Embryonic facial prominence (tissue), 1 donor: ENCODE data around the gene LYPD1.

Experiments
- DNase-seq: peaks from one replicate; pipeline ENCODE4 v3.0.0-alpha.2; 2016; ENCODE audit errors: extremely low spot score

LYPD1 gene

DNA sequence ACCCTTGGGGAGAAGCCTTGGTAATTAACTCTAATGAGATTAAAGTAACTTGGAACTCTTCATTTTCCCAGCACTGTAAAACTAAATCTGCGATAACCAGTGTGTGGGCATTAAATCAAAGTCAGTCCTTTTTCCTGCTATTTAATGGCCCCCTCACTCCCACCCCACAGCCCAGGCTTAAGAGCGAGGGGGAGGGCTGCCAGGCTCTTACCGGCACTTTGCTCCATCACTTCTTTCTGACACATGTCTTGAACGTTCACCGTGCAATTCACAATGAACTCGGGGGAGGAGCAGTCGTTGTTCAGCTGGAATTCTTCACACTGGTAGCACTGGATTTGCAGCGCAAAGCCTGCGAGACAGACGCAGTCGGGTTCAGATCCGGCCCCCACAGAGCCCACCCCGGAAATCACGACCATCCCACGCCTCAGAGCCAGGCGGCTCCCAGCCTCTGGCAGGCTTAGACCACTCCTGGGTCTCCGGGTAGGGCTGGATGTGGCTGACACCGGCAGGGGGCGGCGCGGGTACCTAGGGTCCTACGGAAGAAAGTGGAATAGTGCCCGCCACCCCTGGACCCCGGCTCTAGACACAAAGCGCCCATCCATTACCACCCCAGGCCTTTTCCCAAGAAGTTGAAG, 1.7 kb downstream of the LYPD1 start:
- no peak for DNase-seq

DNA sequence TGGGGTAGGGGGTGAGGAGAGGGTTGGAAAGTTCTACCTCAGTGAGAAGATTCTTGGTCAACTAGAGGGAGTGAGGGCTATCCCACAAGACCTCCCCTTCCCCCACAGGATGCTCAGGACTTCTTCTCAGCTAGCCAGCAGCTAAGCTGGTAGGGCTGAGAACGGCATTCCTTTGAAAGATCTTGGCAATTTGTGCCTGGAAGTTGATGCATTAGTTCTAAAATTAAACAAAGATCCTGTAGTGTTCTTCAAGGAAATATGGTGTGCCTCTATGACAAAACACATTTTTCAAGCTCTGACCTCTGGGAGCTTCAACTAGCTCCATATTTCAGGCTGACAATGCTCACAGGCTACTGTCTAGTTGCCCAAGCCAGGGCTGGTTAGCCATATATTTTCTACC, 2.3 kb downstream of the LYPD1 start:
- no peak for DNase-seq

GRCh38 chr2:132665401-132666140, 4.4 kb downstream of the LYPD1 start:
- DNase-seq = no peak

DNA sequence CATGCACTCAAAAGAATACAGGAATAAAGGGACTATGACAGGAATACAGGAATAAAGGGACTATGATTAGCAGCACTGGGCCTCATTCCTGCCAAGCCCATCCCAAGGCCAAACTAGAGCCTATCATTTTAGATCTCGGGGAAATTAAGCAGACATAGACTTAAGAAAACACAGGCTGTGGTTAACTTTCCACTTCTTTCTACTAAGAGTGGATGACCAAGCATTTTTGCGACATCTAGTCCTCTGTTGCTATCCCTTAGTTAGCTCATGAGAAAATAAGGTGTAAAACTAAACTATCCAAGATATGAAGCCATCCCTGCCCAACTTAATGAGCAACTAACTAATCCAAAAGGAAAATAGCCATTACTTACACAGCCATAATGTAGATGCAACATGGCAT, 5.9 kb downstream of the LYPD1 start:
- DNase-seq = no peak

DNA sequence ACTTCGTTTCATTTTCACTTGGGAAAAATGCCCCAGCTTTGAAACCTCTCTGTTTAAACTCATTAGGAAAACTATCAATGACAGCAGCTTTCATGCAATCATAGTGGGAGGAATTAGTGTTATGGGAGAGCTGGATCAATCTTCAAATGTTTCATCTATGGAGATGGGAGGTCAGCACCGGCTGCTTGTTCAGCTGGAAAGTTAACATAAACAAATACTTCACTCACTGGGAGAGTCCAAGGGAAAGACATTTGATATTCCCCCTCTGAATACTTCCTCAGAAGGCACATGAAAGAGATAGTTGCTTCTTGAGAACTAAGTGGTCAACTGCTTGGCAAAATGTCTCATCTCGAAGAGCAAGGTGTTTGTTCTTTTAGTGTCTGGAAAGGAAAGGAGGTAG, 7.3 kb downstream of the LYPD1 start:
- no peak for DNase-seq

- DNase-seq = no peak
Observed at GRCh38 chr2:132659331-132659730, 10.7 kb downstream of the LYPD1 start.

DNA sequence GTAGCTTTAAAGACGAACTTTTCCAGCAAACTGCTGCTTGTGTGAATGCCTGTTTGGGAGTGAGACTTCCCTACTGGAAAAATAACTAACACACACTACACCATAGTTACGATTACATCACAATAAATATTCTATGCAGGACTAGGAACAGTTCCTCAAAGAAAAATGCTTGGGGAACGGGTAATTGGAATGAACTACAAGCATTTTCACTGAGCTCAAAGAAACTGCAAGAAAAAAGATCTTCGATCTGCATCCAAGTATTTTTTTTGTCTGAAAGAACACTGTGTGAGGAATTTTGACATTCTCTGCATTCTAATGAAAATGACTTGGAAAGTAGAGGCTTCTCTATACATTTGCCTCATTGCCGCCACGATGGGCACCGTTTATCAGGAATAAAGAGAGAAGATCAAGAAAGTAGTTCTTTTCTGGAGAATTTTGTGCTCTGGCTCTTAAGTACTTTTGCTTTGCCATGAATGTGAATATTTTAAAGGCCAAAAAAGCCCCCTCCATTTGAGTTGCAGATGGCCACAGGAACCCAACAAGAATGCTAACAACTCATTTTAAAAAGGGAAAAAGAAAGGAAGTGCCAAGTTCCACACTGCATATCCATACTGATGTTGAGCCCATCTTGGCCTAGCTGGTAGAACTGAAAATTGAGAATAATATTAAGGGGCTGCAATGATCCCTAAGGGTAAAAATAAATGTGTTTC, 13.6 kb downstream of the LYPD1 start:
- DNase-seq = no peak

- DNase-seq = no peak
Observed at GRCh38 chr2:132654968-132655367, 15.0 kb downstream of the LYPD1 start.

GRCh38 chr2:132654335-132654734, 15.7 kb downstream of the LYPD1 start:
- DNase-seq = no peak

DNA sequence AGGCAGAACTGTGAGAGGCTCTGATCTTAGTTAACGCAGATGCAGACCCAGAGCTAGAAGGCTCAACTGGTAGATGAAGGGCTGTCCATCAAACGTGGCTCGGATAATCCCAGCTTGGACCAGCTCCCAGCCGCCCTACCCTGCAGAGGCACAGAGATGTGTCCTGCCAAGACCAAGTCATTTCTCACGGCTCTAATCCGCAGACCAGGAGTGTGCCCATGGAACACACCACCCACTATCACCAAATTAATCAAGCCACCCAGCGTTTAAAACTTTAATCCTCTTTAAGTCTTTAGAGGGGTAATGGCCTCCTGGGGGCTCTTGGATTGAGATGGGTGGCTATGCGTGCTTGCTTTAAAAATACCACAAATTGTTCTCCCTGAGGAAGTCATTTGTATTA, 17.5 kb downstream of the LYPD1 start:
- DNase-seq = no peak

DNA sequence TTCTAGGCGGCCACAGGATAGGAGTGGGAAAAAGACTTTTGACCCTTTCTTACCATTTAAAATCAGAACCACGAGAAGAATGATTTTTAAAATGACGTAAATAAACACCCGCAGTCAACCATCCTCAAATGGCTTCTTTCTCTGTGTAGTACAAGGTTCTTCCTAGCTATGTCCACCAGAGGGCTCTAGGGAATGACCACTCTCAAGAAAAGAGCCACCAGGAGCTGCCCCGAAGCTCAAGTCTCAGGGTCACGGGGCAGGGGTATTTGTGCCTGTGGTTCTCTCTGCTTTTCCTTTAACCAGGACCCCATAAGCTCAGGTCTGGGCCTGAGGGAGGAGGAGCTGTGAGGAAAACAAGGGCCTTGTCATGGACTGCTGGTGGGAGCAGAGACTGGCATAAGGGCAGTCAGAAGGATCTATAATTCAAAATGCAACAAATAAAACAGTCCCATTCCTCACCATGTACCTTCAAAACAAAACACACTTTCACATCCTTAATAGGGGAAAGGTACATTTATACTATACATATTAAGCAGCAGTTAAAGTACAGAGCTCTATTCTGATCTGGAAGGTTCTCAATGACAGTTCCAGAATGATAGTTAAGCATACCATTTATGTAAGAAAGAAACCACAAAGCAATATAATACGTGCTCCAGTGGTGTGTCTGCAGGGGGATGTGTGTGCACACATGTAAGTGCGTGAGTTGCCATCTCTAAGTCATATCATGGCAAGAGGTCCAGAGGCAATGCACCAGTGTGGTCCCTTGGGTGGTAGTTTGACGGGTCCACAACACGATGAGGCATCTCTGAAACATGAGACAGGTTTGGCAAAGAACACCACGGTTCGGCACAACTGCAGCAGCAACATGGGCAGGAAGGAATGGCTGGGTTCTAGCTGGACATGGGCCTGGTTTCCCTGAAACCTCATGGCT, 18.6 kb downstream of the LYPD1 start:
- no peak for DNase-seq

GRCh38 chr2:132646540-132647108, 23.4 kb downstream of the LYPD1 start:
- DNase-seq = no peak

- DNase-seq = no peak
Observed at GRCh38 chr2:132645722-132646539, 24.1 kb downstream of the LYPD1 start.

GRCh38 chr2:132645176-132645575, 24.8 kb downstream of the LYPD1 start:
- no peak for DNase-seq

DNA sequence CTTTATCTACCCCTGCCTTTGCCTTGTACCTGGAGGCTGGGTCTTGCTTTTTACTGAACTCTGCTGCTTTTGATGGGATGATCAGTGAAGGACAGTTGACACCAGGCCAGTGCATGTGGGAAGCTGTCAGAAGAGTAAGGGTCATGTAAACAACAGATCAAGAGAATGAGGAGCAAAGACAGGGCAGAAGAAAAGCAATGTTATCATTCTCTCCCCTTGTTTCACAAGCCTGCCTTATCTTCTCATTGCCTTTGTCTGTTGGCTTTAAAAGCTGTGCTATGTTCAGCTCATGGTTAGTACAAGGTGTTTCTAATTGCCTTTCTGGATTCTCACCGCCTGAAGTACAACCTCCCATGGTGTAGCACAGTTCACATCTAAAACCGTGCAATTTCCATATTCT, 27.6 kb downstream of the LYPD1 start:
- DNase-seq = no peak

DNA sequence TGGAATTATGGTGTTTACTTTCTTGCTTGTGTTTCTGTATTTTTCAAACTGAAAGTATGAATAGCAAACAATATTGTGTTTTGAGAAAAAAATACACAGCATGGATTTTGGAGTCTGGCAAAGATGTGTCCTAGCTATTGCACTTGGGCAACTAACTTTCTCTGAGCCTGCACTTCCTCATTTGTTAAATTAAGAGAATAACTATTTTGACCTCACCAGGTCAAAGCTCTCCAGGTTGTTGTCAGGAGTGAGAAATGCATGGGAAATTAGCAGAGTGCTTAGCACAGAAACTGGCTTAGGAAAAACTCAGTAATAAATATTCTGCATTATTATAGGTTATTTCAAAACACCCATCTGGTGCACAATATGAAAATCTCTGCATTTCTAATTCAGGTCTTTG, 28.2 kb downstream of the LYPD1 start:
- DNase-seq = no peak

GRCh38 chr2:132640116-132640515, 29.9 kb downstream of the LYPD1 start:
- no peak for DNase-seq

GRCh38 chr2:132638313-132639040, 31.5 kb downstream of the LYPD1 start:
- no peak for DNase-seq

DNA sequence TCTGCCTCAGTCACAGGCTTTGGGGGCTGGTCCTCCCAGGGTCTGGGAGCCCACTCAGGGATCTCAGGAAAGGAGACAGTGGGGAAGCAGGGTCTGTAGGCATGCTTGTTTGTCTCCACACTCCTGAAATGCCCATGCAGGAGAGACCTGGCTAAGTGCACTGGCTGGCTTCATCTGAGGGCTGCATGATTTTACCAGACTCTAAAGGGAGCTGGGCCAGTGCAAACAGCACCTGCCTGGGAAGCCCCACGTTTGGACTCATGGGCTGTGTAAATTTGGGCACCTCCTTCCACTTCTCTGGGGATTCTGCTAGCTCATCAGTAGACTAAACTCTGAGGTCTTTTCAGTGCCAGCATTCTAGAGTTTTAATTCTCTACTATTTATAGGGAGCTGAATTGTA, 33.7 kb downstream of the LYPD1 start:
- no peak for DNase-seq

DNA sequence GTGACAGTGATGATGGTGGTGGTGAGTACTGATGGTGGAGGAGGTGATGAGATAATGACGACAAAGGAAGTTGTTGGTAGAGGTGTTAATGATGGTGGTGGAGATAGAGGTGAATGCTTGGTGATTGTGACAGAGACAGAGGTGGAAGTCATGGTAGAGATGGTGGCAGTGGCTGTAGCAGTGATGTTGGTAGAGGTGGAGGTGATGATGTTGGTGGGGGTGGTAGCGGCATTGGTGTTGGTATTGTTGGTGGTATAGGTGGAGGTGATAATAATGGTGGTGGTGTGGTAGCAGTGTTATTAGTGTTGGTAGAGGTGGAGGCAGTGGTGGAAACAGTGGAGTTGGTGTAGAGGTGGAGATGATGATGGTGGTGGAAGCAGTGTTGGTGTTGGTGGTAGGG, 36.4 kb downstream of the LYPD1 start:
- DNase-seq = no peak
